Gastrocnemius medialis (tissue), 4 donors: ENCODE measurements around the gene RSF1. TPM values are rescaled to one million over a fixed set of nuclear protein-coding genes. Genes with fewer than 3 reads are reported as not detected.
"Not testable (repeated sequence)": the region's sequence is repeated elsewhere in the genome, so short reads cannot be mapped to it uniquely, and the experiment has no call there.

Source experiments
- ATAC-seq, 2 donors: fragments of 150-250 bp; one replicate each; pipeline ENCODE4 v1.9.1; 2016
- DNase-seq, 2 donors: peaks; one replicate each; pipeline ENCODE4 v3.0.0-alpha.2; 2019
- H3K27ac ChIP-seq, 4 donors: fragments of 200-600 bp; sonication (generic); 1 replicate in 1 of 4; 2 replicates in 3 of 4; pipeline ENCODE4 v1.5.1; 2016 to 2018; ENCODE audit warnings: mild to moderate bottlenecking in 2 of 4, moderate library complexity in 1 of 4
- H3K27me3 ChIP-seq, 3 donors: fragments of 200-600 bp; sonication (generic) in 2 of 3; 1 replicate in 1 of 3; 2 replicates in 2 of 3; pipeline versions ENCODE4 v1.5.1 to v1.6.0; 2016 to 2019; ENCODE audit warnings: mild to moderate bottlenecking in 1 of 3, moderate library complexity in 1 of 3
- H3K36me3 ChIP-seq, 2 donors: fragments of 200-600 bp; sonication (generic) in 1 of 2; one replicate each; pipeline ENCODE4 v1.5.1; 2017 to 2018
- H3K4me1 ChIP-seq, 2 donors: fragments of 200-600 bp; sonication (generic) in 1 of 2; one replicate each; pipeline ENCODE4 v1.5.1; 2016 to 2017; ENCODE audit warnings: mild to moderate bottlenecking in 2 of 2
- H3K4me3 ChIP-seq, 4 donors: fragments of 200-600 bp; sonication (generic) in 3 of 4; 1 replicate in 1 of 4; 2 replicates in 3 of 4; pipeline ENCODE4 v1.5.1; 2016 to 2019; ENCODE audit warnings: mild to moderate bottlenecking in 2 of 4
- H3K9me3 ChIP-seq, 3 donors: fragments of 200-600 bp; sonication (generic) in 2 of 3; 1 replicate in 1 of 3; 2 replicates in 2 of 3; pipeline ENCODE4 v1.5.1; 2016 to 2019
- POLR2A ChIP-seq, 2 donors: fragments of 450-650 bp; IDR thresholded peaks; one replicate each; pipeline ENCODE4 v1.6.1; 2017; ENCODE audit warnings: antibody characterized with exemption in 2 of 2, mild to moderate bottlenecking in 2 of 2, moderate library complexity in 2 of 2
- in situ Hi-C, 4 donors: fragments of 200-750 bp; cut with MboI; loops; one replicate each; pipeline versions ENCODE4 v1.15.0 to v1.8.0; 2017; ENCODE audit warnings: low sequenced_read_pairs in 4 of 4
- intact Hi-C: fragments of 100-400 bp; cut with DNase I; formaldehyde crosslinking; loops from one replicate; pipeline ENCODE4 v1.15.1; 2023; ENCODE audit warnings: low total_unique reads
- total RNA-seq, 4 donors: library from RNA; depleted of rRNA; stranded (reverse); fragments of >200 nt; gene quantifications; one replicate each; pipeline versions ENCODE4 v1.1.0 to v1.2.3, GENCODE V29; 2016
- TF ChIP-seq, protein P1 (sequence below), 5 experiments: fragments of 450-650 bp in 3 of 5; fragments of 200-600 bp in 2 of 5; sonication (generic) in 2 of 5; IDR thresholded peaks in 4 of 5; conservative IDR thresholded peaks in 1 of 5; 1 replicate in 4 of 5; 2 replicates in 1 of 5; pipeline ENCODE4 v1.5.1; 2016 to 2019; ENCODE audit warnings: antibody characterized with exemption in 5 of 5, mild to moderate bottlenecking in 3 of 5, moderate library complexity in 3 of 5

RSF1 gene
- total RNA-seq, 4 donors from 2014 or later = 17.9 to 48.4 (median 45.7) TPM

DNA sequence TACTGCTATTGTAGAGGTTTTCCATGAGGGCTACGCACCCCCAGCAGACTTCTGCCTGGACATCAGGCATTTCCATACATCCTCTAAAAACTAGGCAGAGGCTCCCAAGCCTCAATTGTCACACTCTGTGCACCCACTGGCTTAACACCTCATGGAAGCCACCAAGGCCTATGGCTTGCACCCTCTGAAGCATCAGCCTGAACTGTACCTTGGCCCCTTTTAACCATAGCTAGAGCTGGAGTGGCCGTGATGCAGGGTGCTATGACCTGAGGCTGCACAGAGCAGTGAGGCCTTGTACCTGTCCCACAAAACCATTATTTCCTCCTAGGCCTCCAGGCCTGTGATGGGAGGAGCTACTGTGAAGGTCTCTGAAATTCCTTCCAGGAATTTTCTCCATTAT is 34.3 kb upstream of the RSF1 start:
- intact Hi-C loops (no loop called here), in situ Hi-C loops (no loop called here)
- no peak overlapping the region for H3K27ac ChIP-seq
- no peak for TF ChIP-seq POLR2A (IDR thresholded peaks at IDR 0.05)
- TF ChIP-seq, protein P1, sequence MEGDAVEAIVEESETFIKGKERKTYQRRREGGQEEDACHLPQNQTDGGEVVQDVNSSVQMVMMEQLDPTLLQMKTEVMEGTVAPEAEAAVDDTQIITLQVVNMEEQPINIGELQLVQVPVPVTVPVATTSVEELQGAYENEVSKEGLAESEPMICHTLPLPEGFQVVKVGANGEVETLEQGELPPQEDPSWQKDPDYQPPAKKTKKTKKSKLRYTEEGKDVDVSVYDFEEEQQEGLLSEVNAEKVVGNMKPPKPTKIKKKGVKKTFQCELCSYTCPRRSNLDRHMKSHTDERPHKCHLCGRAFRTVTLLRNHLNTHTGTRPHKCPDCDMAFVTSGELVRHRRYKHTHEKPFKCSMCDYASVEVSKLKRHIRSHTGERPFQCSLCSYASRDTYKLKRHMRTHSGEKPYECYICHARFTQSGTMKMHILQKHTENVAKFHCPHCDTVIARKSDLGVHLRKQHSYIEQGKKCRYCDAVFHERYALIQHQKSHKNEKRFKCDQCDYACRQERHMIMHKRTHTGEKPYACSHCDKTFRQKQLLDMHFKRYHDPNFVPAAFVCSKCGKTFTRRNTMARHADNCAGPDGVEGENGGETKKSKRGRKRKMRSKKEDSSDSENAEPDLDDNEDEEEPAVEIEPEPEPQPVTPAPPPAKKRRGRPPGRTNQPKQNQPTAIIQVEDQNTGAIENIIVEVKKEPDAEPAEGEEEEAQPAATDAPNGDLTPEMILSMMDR (IDR thresholded peaks at IDR 0.05 in 4 of 5, conservative IDR thresholded peaks at IDR 0.05 in 1 of 5) = no peak
- H3K9me3 ChIP-seq = no peaks in the 10 kb centered on the region
- no peak overlapping the region for H3K4me3 ChIP-seq
- H3K4me1 ChIP-seq = peaks cover 13 to 17% of the 10 kb centered on the region in 2 donors
- H3K27me3 ChIP-seq = no peaks in the 10 kb centered on the region
- ATAC-seq (no peak), DNase-seq (no peak)
- peaks cover 0 to 48% of the 10 kb centered on the region in 2 donors for H3K36me3 ChIP-seq

DNA sequence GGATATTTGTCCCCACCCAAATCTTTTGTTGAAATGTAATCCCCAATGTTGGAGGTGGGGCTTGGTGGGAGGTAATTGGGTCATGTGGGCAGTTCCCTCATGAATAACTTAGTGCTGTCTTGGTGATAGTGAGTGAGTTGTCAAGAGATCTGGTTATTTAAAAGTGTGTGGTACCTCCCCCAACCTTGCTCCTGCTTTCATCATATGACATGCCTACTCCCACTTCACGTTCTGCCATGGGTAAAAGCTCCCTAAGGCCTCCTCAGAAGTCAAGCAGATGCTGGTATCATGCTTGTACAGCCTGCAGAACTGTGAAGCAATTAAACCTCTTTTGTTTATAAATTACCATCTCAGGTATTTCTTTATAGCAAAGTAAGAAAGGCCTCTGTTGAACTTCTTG is 31.0 kb upstream of the RSF1 start:
- DNase-seq (no peak), ATAC-seq (no peak)
- Histone ChIP-seq H3K27ac (peak overlapping the region in 1 of 4 donors; percentile 15), H3K4me1 (no peaks in the 10 kb centered on the region), H3K36me3 (peaks cover 0 to 56% of the 10 kb centered on the region in 2 donors), H3K9me3 (no peaks in the 10 kb centered on the region), H3K27me3 (no peaks in the 10 kb centered on the region), H3K4me3 (no peak overlapping the region)
- intact Hi-C loops (no loop called here), in situ Hi-C loops (no loop called here)
- TF ChIP-seq, protein P1 (IDR thresholded peaks at IDR 0.05 in 4 of 5, conservative IDR thresholded peaks at IDR 0.05 in 1 of 5) = no peak
- no peak for TF ChIP-seq POLR2A (IDR thresholded peaks at IDR 0.05)

DNA sequence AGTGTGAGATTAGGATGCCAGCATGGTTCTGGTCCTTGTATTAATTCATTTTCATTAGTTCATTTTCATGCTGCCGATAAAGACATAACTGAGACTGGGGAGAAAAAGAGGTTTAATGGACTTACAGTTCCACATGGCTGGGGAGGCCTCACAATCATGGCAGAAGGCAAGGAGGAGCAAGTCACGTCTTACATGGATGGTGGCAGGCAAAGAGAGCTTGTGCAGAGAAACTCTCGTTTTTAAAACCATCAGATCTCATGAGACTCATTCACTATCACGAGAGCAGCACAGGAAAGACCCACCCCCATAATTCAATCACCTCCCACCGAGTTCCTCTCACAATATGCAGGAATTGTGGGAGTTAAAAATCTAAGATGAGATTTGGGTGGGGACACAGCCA is 23.2 kb upstream of the RSF1 start:
- intact Hi-C loops, in situ Hi-C loops, H3K9me3 ChIP-seq, H3K4me1 ChIP-seq, H3K4me3 ChIP-seq, H3K27me3 ChIP-seq, DNase-seq, H3K27ac ChIP-seq, ATAC-seq: not testable (repeated sequence)
- peaks cover 0 to 63% of the 10 kb centered on the region in 2 donors for H3K36me3 ChIP-seq

DNA sequence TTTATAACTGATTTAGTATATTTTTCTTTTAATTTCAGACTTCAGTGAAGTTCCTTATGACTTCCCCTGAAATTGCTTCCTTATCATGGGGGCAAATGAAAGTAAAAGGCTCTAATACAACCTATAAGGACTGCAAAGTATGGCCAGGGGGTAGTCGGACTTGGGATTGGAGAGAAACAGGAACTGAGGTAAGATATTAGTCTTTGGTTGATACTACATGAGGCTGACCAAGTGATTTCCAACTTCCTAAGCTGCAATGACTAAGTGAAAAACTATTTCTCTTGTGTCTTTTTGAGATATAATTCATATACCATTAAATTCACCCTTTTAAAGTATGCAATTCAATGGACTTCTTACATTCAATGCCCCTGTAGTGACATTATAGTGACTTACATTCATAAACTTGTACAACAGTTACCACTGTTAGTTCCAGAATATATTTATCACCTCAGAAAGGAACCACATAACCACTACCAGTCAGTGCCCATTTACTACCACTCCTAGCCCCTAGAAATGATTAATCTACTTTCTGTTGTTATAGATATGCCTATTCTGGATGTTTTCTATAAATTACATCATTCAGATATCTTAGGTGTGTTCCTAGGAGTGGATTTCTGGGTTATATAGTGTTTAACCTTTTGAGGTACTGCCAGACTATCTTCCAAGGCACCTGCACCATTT is 22.1 kb upstream of the RSF1 start:
- TF ChIP-seq POLR2A (IDR thresholded peaks at IDR 0.05) = no peak
- TF ChIP-seq, protein P1 (IDR thresholded peaks at IDR 0.05 in 4 of 5, conservative IDR thresholded peaks at IDR 0.05 in 1 of 5) = no peak
- DNase-seq (no peak), ATAC-seq (no peak)
- no peak overlapping the region for H3K4me3 ChIP-seq
- no peak overlapping the region for H3K27ac ChIP-seq
- H3K4me1 ChIP-seq = no peaks in the 10 kb centered on the region
- H3K36me3 ChIP-seq = peaks cover 0 to 54% of the 10 kb centered on the region in 2 donors
- intact Hi-C loops = no loop called here
- no peaks in the 10 kb centered on the region for H3K9me3 ChIP-seq
- no peaks in the 10 kb centered on the region for H3K27me3 ChIP-seq
- in situ Hi-C loops = no loop called here

DNA sequence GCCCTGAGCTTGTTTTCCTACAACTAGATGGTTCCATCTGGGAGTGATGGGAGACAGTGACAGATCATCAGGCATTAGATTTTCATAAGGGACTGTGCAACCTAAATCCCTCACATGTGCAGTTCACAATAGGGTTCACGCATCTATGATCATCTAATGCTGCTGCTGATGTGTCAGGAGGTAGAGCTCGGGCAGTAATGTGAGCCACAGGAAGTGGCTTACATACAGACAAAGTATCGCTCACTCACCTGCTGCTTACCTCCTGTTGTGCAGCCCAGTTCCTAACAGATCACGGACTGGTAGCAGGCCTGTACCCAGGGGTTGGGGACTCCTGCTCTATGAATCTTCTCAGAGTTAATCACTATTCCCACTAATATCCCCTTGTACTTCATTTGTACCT is 12.8 kb upstream of the RSF1 start:
- Histone ChIP-seq H3K27ac (no peak overlapping the region), H3K4me1 (no peaks in the 10 kb centered on the region), H3K36me3 (no peaks in the 10 kb centered on the region), H3K9me3 (no peaks in the 10 kb centered on the region), H3K27me3 (no peaks in the 10 kb centered on the region), H3K4me3 (no peak overlapping the region)
- intact Hi-C loops = no loop called here
- no peak for ATAC-seq
- in situ Hi-C loops = no loop called here
- no peak for DNase-seq
- TF ChIP-seq, protein P1 (IDR thresholded peaks at IDR 0.05 in 4 of 5, conservative IDR thresholded peaks at IDR 0.05 in 1 of 5) = no peak
- TF ChIP-seq POLR2A (IDR thresholded peaks at IDR 0.05) = no peak
